ENCODE results near the gene CDC6. TPM values are rescaled to one million over a fixed set of nuclear protein-coding genes. Genes with fewer than 3 reads are reported as not detected.

Gene CDC6
- total and polyA plus RNA-seq, 2 of the 8 experiments (the other 6 are each of a cell fraction or from before 2014, with no cell fraction given): 50.5 to 140 TPM

- TF ChIP-seq POLR2A (IDR thresholded peaks at IDR 0.05; ENCODE audit: control extremely low read depth in 1 of 2, low read depth in 2 of 2, low read length in 2 of 2) (no peak), E2F6 (IDR thresholded peaks at IDR 0.05) (no peak), YY1 (IDR thresholded peaks at IDR 0.05; ENCODE audit: low read depth, low read length) (no peak), USF2 (IDR thresholded peaks at IDR 0.05; ENCODE audit: low read length) (no peak)
Observed at GRCh38 chr17:40242774-40243173, 44.9 kb upstream of the CDC6 start (continued).
